K562 (cell line): ENCODE data around the gene MPV17L2.

Experiments
- EP300 ChIP-seq: IDR thresholded peaks from 2 replicates; pipeline ENCODE4 v1.6.1; 2012; ENCODE audit warnings: low read length, improper control_type of control experiment
- EZH2 ChIP-seq: IDR thresholded peaks from 2 replicates; pipeline ENCODE4 v1.6.1; 2012; ENCODE audit warnings: low read depth, mild to moderate bottlenecking, inconsistent platforms, low read length, borderline replicate concordance
- FOXM1 ChIP-seq, 2 experiments: fragments of 450-650 bp in 1 of 2; sonication (generic) in 1 of 2; formaldehyde crosslinking in 1 of 2; IDR thresholded peaks; 2 replicates each; pipeline versions ENCODE4 v1.6.1 to v1.9.0; 2017 to 2022; ENCODE audit warnings: low read depth in 2 of 2, mild to moderate bottlenecking in 2 of 2, missing genetic modification reagents in 1 of 2, moderate library complexity in 1 of 2
- HDAC6 ChIP-seq: IDR thresholded peaks from 2 replicates; pipeline ENCODE4 v1.6.1; 2012; ENCODE audit warnings: low read depth, mild to moderate bottlenecking, control low read depth, inconsistent platforms, low read length, moderate library complexity
- MECOM ChIP-seq: fragments of 250-450 bp; sonication (Bioruptor Pico); IDR thresholded peaks from 2 replicates; pipeline ENCODE4 v1.8.0; 2022; ENCODE audit warnings: inconsistent platforms
- MXI1 ChIP-seq: IDR thresholded peaks from 2 replicates; pipeline ENCODE4 v1.6.1; 2011; ENCODE audit warnings: low read depth, mild to moderate bottlenecking, improper control_type of control experiment, low read length
- ZNF212 ChIP-seq: fragments of 450-650 bp; formaldehyde crosslinking; IDR thresholded peaks from 2 replicates; pipeline ENCODE4 v1.4.0; 2020; ENCODE audit warnings: mild to moderate bottlenecking
- TF ChIP-seq, protein P1 (sequence below): fragments of 450-650 bp; formaldehyde crosslinking; IDR thresholded peaks from 2 replicates; pipeline ENCODE4 v1.4.0; 2022; ENCODE audit warnings: missing genetic modification characterization
- TF ChIP-seq, protein P2 (sequence below), 3 experiments: IDR thresholded peaks in 2 of 3; conservative IDR thresholded peaks in 1 of 3; 2 replicates each; pipeline ENCODE4 v1.5.1; 2011 to 2012; ENCODE audit warnings: low read length in 3 of 3, mild to moderate bottlenecking in 3 of 3, control low read depth in 2 of 3, improper control_type of control experiment in 1 of 3, inconsistent platforms in 1 of 3, low read depth in 1 of 3, mixed read lengths in 1 of 3, moderate library complexity in 1 of 3; ENCODE audit not compliant: insufficient read depth in 2 of 3

DNA sequence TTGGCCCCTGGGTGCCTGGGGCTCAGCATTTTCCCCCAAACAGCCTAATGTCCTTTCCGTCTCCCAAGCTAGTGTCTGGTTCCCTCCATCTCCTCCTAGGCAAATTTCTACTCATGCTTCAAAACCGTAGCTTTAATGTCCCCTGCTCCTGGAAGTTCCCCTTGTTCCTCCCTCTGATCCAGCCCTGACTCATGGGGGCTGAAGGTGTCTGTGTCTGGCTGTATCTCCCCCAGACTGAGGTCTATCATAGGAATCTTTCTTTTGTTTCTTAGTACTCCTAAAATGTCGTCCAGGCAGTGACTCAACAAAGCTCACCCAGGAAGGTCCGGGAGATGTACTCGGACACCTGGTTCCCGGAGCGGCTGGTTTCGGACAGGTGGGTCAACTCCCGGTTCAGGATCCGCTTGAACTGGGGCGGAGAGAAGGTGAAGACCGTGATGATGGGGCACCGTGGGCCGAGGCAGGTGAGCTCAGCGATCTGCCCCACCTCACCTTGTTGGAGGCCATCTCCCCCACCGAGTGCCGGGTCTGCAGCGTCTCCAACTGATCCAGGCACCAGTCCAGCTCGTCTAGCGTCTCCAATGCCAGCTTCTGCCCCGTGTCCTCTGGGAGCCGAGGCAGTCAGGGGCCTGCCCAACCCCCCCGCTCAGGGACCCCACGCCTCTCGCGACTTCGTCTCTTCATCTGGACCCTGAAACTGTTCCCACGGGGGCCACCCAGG, 27.1 kb downstream of the MPV17L2 start:
- TF ChIP-seq, protein P1, sequence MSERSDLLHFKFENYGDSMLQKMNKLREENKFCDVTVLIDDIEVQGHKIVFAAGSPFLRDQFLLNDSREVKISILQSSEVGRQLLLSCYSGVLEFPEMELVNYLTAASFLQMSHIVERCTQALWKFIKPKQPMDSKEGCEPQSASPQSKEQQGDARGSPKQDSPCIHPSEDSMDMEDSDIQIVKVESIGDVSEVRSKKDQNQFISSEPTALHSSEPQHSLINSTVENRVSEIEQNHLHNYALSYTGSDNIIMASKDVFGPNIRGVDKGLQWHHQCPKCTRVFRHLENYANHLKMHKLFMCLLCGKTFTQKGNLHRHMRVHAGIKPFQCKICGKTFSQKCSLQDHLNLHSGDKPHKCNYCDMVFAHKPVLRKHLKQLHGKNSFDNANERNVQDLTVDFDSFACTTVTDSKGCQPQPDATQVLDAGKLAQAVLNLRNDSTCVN (CRISPR knock-in tag) = no peak
- TF ChIP-seq HDAC6 = no peak
- TF ChIP-seq EZH2 = no peak
- TF ChIP-seq, protein P2, sequence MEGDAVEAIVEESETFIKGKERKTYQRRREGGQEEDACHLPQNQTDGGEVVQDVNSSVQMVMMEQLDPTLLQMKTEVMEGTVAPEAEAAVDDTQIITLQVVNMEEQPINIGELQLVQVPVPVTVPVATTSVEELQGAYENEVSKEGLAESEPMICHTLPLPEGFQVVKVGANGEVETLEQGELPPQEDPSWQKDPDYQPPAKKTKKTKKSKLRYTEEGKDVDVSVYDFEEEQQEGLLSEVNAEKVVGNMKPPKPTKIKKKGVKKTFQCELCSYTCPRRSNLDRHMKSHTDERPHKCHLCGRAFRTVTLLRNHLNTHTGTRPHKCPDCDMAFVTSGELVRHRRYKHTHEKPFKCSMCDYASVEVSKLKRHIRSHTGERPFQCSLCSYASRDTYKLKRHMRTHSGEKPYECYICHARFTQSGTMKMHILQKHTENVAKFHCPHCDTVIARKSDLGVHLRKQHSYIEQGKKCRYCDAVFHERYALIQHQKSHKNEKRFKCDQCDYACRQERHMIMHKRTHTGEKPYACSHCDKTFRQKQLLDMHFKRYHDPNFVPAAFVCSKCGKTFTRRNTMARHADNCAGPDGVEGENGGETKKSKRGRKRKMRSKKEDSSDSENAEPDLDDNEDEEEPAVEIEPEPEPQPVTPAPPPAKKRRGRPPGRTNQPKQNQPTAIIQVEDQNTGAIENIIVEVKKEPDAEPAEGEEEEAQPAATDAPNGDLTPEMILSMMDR (IDR thresholded peaks at IDR 0.05 in 2 of 3, conservative IDR thresholded peaks at IDR 0.05 in 1 of 3; ENCODE audit: insufficient read depth in 2 of 3, low read depth in 1 of 3, low read length in 3 of 3) = no peak
- no peak for TF ChIP-seq EP300
- TF ChIP-seq MXI1 = no peak
- TF ChIP-seq FOXM1 (IDR thresholded peaks at IDR 0.05; ENCODE audit: low read depth) = no peak
- no peak for TF ChIP-seq FOXM1 (CRISPR knock-in tag; IDR thresholded peaks at IDR 0.05; ENCODE audit: low read depth)
- no peak for TF ChIP-seq ZNF212 (CRISPR knock-in tag)
- no peak for TF ChIP-seq MECOM (CRISPR knock-in tag)
